T-helper 2 cell treated with Interferon-gamma antibody and Interleukin-4, amounts not matched to agents 100 ng/mL and 5 ng/mL, for 36 hours (primary cell): ENCODE data around the gene C2orf66. TPM values are rescaled to one million over a fixed set of nuclear protein-coding genes. Genes with fewer than 3 reads are reported as not detected.

Experiments
- intact Hi-C: fragments of 100-400 bp; cut with micrococcal nuclease; formaldehyde crosslinking; loops from one replicate; pipeline ENCODE4 v1.15.1; 2023
- total RNA-seq: library from RNA; stranded (reverse); gene quantifications from 2 replicates; pipeline ENCODE4 v1.2.3, GENCODE V29; 2022

Gene C2orf66
- 0.20 and 0.41 TPM in 2 replicates for total RNA-seq

- intact Hi-C loops = no loop called here
Observed at GRCh38 chr2:196809260-196809659, at the start of gene C2orf66. C2orf66 (minus strand) TSS chr2:196809355; CDS start chr2:196809336, 19 bp downstream.

GRCh38 chr2:196854629-196855028, 45.5 kb upstream of the C2orf66 start:
- intact Hi-C loops = loop anchor here (5.0 kb wide), 1 partner anchor 73 kb away; the partner anchor contains the start of gene PGAP1

GRCh38 chr2:196853301-196854087, 44.3 kb upstream of the C2orf66 start:
- intact Hi-C loops = loop anchor here (5.0 kb wide), 1 partner anchor 74 kb away; the partner anchor contains the start of gene PGAP1

GRCh38 chr2:196851088-196851487, 41.9 kb upstream of the C2orf66 start:
- intact Hi-C loops = loop anchor here (5.0 kb wide), 1 partner anchor 76 kb away; the partner anchor contains the start of gene PGAP1

GRCh38 chr2:196849895-196850294, 40.7 kb upstream of the C2orf66 start:
- intact Hi-C loops = loop anchor here (5.0 kb wide), 1 partner anchor 77 kb away; the partner anchor contains the start of gene PGAP1

GRCh38 chr2:196846295-196846694, 37.1 kb upstream of the C2orf66 start:
- intact Hi-C loops = no loop called here

GRCh38 chr2:196845371-196845770, 36.2 kb upstream of the C2orf66 start:
- intact Hi-C loops = no loop called here

GRCh38 chr2:196840171-196840570, 31.0 kb upstream of the C2orf66 start:
- intact Hi-C loops = no loop called here

- intact Hi-C loops = no loop called here
Observed at GRCh38 chr2:196839574-196839973, 30.4 kb upstream of the C2orf66 start.

GRCh38 chr2:196836440-196836839, 27.3 kb upstream of the C2orf66 start:
- intact Hi-C loops = no loop called here

- intact Hi-C loops = no loop called here
Observed at GRCh38 chr2:196830701-196831100, 21.5 kb upstream of the C2orf66 start.

GRCh38 chr2:196827356-196827755, 18.2 kb upstream of the C2orf66 start:
- intact Hi-C loops = no loop called here

GRCh38 chr2:196823750-196824522, 14.8 kb upstream of the C2orf66 start:
- intact Hi-C loops = no loop called here

GRCh38 chr2:196821195-196821594, 12.0 kb upstream of the C2orf66 start:
- intact Hi-C loops = no loop called here

GRCh38 chr2:196808083-196808665, 981 bp downstream of the C2orf66 start:
- intact Hi-C loops = no loop called here

- intact Hi-C loops = no loop called here
Observed at GRCh38 chr2:196804381-196804780, 4.8 kb downstream of the C2orf66 start.

GRCh38 chr2:196802401-196802800, 6.8 kb downstream of the C2orf66 start:
- intact Hi-C loops = no loop called here

- intact Hi-C loops = no loop called here
Observed at GRCh38 chr2:196801674-196802261, 7.4 kb downstream of the C2orf66 start.

- intact Hi-C loops = loop anchor here (1.0 to 5.0 kb wide), 4 partner anchors 128 to 908 kb away; partner anchors contain the start of genes CCDC150, MARS2, MOB4 and PGAP1
Observed at GRCh38 chr2:196798980-196799379, 10.2 kb downstream of the C2orf66 start.

GRCh38 chr2:196792865-196793264, 16.3 kb downstream of the C2orf66 start:
- intact Hi-C loops = no loop called here

- intact Hi-C loops = loop anchor here (10.0 kb wide), 1 partner anchor 621 kb away; no protein-coding TSS in a partner anchor
Observed at GRCh38 chr2:196783431-196784094, 25.6 kb downstream of the C2orf66 start.
